ENCODE measurements around the gene POC1A.

DNA sequence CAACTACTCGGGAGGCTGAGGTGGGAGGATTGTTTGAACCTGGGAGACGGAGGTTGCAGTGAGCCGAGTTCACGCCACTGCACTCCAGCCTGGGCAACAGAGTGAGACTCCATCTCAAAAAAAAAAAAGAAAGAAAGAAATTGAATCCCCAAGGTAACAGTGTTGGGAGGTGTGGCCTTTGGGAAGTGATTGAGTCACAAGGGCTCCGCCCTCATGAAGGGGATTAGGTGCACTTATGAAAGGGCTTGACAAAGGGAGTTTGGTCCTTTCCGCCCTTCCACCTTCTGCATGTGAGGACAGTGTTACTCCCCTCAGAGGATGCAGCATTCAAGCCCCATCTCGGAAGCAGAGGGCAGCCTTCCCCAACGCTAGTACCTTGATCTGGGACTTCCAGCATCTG is 21.3 kb downstream of the POC1A start:
- TF ChIP-seq POLR2AphosphoS5 (IDR thresholded peaks at IDR 0.05) (no peak), POLR2A (IDR thresholded peaks at IDR 0.05) (no peak)
- TF ChIP-seq, protein P1, sequence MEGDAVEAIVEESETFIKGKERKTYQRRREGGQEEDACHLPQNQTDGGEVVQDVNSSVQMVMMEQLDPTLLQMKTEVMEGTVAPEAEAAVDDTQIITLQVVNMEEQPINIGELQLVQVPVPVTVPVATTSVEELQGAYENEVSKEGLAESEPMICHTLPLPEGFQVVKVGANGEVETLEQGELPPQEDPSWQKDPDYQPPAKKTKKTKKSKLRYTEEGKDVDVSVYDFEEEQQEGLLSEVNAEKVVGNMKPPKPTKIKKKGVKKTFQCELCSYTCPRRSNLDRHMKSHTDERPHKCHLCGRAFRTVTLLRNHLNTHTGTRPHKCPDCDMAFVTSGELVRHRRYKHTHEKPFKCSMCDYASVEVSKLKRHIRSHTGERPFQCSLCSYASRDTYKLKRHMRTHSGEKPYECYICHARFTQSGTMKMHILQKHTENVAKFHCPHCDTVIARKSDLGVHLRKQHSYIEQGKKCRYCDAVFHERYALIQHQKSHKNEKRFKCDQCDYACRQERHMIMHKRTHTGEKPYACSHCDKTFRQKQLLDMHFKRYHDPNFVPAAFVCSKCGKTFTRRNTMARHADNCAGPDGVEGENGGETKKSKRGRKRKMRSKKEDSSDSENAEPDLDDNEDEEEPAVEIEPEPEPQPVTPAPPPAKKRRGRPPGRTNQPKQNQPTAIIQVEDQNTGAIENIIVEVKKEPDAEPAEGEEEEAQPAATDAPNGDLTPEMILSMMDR (IDR thresholded peaks at IDR 0.05 in 8 of 11, conservative IDR thresholded peaks at IDR 0.05 in 3 of 11): no peak
